K562 (cell line): Measurements from ENCODE around the gene NDUFB3. TPM values are rescaled to one million over a fixed set of nuclear protein-coding genes. Genes with fewer than 3 reads are reported as not detected.

Experiments
- ATAC-seq: fragments of 200-7000 bp; cut with Tn5 transposase; 3 replicates; pipeline ENCODE4 v1.9.1; 2020; ENCODE audit warnings: moderate library complexity
- BruUV-seq: library from RNA; stranded (reverse); fragments of 400-500 nt; replicated peaks from 2 replicates; lab custom pipeline; 2021; lab: Mats Ljungman, UMichigan
- CTCF ChIA-PET: fragments of 300-600 bp; formaldehyde crosslinking; extraction: SDS; loops from one replicate; lab custom pipeline; 2021; ENCODE audit warnings: low intra/inter-chr PET ratio; lab: Yijun Ruan, JAX
- POLR2A ChIA-PET: fragments of 300-600, 350-650 bp; sonication (Branson Sonifier 250); formaldehyde crosslinking; extraction: SDS; loops from one replicate; lab custom pipeline; 2021; ENCODE audit warnings: antibody characterized with exemption, inconsistent platforms; lab: Yijun Ruan, JAX
- DNase-seq, 4 experiments: peaks; one replicate each; pipeline versions ENCODE4 v3.0.0 to v3.0.0-alpha.2; 2011 to 2018; ENCODE audit warnings: low spot score in 3 of 4, mixed read lengths in 3 of 4; ENCODE audit errors: extremely low read depth in 1 of 4
- FAIRE-seq: peaks from 2 replicates; lab custom pipeline; 2011; peaks lifted over from hg19 to GRCh38; lab: Jason Lieb, UNC
- H2AFZ ChIP-seq: 2 replicates; pipeline ENCODE4 v1.6.0; 2011; ENCODE audit warnings: low read depth, low read length, control low read depth, inconsistent platforms
- H3K27ac ChIP-seq: fragments of 200-600 bp; 3 replicates; pipeline ENCODE4 v1.8.0; 2011; ENCODE audit warnings: low read depth, mild to moderate bottlenecking, control low read depth, inconsistent platforms, low read length, moderate library complexity, mixed read lengths; ENCODE audit errors: extremely low read depth
- H3K27me3 ChIP-seq, 2 experiments: fragments of 300-600 bp in 1 of 2; 2 replicates in 1 of 2; 3 replicates in 1 of 2; pipeline versions ENCODE4 v1.6.0 to v1.8.0; 2011; ENCODE audit warnings: inconsistent platforms in 2 of 2, low read length in 2 of 2, mild to moderate bottlenecking in 1 of 2, mixed read lengths in 1 of 2, moderate library complexity in 1 of 2; ENCODE audit not compliant: control insufficient read depth in 2 of 2, insufficient read depth in 2 of 2
- H3K36me3 ChIP-seq: fragments of 300-600 bp; 3 replicates; pipeline ENCODE4 v1.8.0; 2011; ENCODE audit warnings: mild to moderate bottlenecking, low read length, inconsistent platforms; ENCODE audit not compliant: control insufficient read depth, insufficient read depth
- H3K4me1 ChIP-seq, 2 experiments: fragments of 200-600 bp in 1 of 2; replicated peaks in 1 of 2; 2 replicates in 1 of 2; 3 replicates in 1 of 2; pipeline versions ENCODE4 v1.5.1 to v1.8.0; 2011; ENCODE audit warnings: inconsistent platforms in 2 of 2, low read length in 2 of 2, mild to moderate bottlenecking in 1 of 2, mixed read lengths in 1 of 2, moderate library complexity in 1 of 2; ENCODE audit not compliant: control insufficient read depth in 2 of 2, insufficient read depth in 2 of 2
- H3K4me2 ChIP-seq: 2 replicates; pipeline ENCODE4 v1.6.1; 2011; ENCODE audit warnings: low read length, control low read depth, inconsistent platforms, mixed read lengths; ENCODE audit not compliant: insufficient read depth
- H3K4me3 ChIP-seq: fragments of 200-600 bp; sonication (generic), shearing (Covaris generic); 2 replicates; pipeline ENCODE4 v1.5.1; 2016; ENCODE audit warnings: control low read depth, inconsistent platforms
- H3K79me2 ChIP-seq: fragments of 200-600 bp; 3 replicates; pipeline ENCODE4 v1.8.0; 2011; ENCODE audit warnings: low read length, inconsistent platforms; ENCODE audit not compliant: control insufficient read depth, insufficient read depth
- H3K9ac ChIP-seq, 2 experiments: 2 replicates each; pipeline versions ENCODE4 v1.6.0 to v1.6.1; 2011; ENCODE audit warnings: low read depth in 2 of 2, low read length in 2 of 2, control low read depth in 1 of 2, inconsistent platforms in 1 of 2, mild to moderate bottlenecking in 1 of 2, mixed read lengths in 1 of 2; ENCODE audit not compliant: insufficient read depth in 1 of 2
- H3K9me1 ChIP-seq: one replicate; pipeline ENCODE4 v1.6.0; 2011; ENCODE audit warnings: inconsistent platforms, mild to moderate bottlenecking, low read length, moderate library complexity; ENCODE audit not compliant: control insufficient read depth, insufficient read depth
- H3K9me3 ChIP-seq: replicated peaks from 2 replicates; pipeline ENCODE4 v1.5.1; 2011; ENCODE audit warnings: low read depth, low read length, inconsistent platforms; ENCODE audit not compliant: control insufficient read depth, insufficient read depth
- H4K20me1 ChIP-seq: replicated peaks from 2 replicates; pipeline ENCODE4 v1.6.1; 2011; ENCODE audit warnings: low read length, inconsistent platforms, mixed read lengths; ENCODE audit not compliant: control insufficient read depth, insufficient read depth
- IRF1 ChIP-seq: sonication (generic); formaldehyde crosslinking; IDR thresholded peaks from 2 replicates; pipeline ENCODE4 v1.8.0; 2022; ENCODE audit warnings: missing genetic modification reagents, mild to moderate bottlenecking, borderline replicate concordance
- RCOR1 ChIP-seq, 2 experiments: IDR thresholded peaks; 2 replicates each; pipeline ENCODE4 v1.6.1; 2012; ENCODE audit warnings: low read depth in 2 of 2, low read length in 2 of 2, borderline replicate concordance in 1 of 2, improper control_type of control experiment in 1 of 2
- WGBS: fragments of 100-300 bp; shearing (Covaris generic); methylation state at CpG from one replicate; pipeline ENCODE4 v1.1.6; 2016; ENCODE audit warnings: low coverage, mixed read lengths; ENCODE audit not compliant: insufficient coverage; ENCODE audit errors: missing lambda C conversion rate; 5-methylcytosine and 5-hydroxymethylcytosine counted together
- in situ Hi-C: fragments of 300-500 bp; cut with MboI; formaldehyde crosslinking; loops from 4 replicates; pipeline ENCODE4 v1.15.0; 2018; ENCODE audit warnings: inconsistent platforms, mixed read lengths
- intact Hi-C: fragments of 100-400 bp; cut with micrococcal nuclease; formaldehyde crosslinking; loops from 2 replicates; pipeline ENCODE4 v1.14.2; 2022
- polyA plus RNA-seq, 8 experiments: library from polyadenylated mRNA; depleted of rRNA in 4 of 8; stranded (reverse) in 5 of 8; unstranded in 3 of 8; fragments of >200 nt; fragmentation: Nextera tagmentation in 2 of 8; fragmentation: Illumina TruSeq in 1 of 8; extraction: Ambion mirVana in 2 of 8; extraction: Trizol in 1 of 8; gene quantifications; 2 replicates each; pipeline versions ENCODE4 v1.2.1 to v1.2.3, GENCODE V29; 2011 to 2014; ENCODE audit warnings: inconsistent platforms in 1 of 8, missing spikeins in 1 of 8
- total RNA-seq, 7 experiments: library from RNA; depleted of rRNA in 6 of 7; stranded (reverse); fragments of >200 nt in 6 of 7; fragmentation: Illumina TruSeq in 2 of 7; extraction: Trizol in 2 of 7; gene quantifications; 2 replicates each; pipeline versions ENCODE4 v1.2.1 to v1.2.3, GENCODE V29; 2011 to 2021; ENCODE audit warnings: low replicate concordance in 1 of 7
- TF ChIP-seq, protein P1 (sequence below), 2 experiments: fragments of 450-650 bp; conservative IDR thresholded peaks; 2 replicates each; pipeline ENCODE4 v1.6.1; 2017; ENCODE audit warnings: mild to moderate bottlenecking in 2 of 2, moderate library complexity in 2 of 2
- TF ChIP-seq, protein P2 (sequence below): fragments of 250-450 bp; sonication (Bioruptor Pico); IDR thresholded peaks from 2 replicates; pipeline ENCODE4 v1.8.0; 2022; ENCODE audit warnings: moderate library complexity, mild to moderate bottlenecking, inconsistent platforms

Gene NDUFB3
- total and polyA plus RNA-seq, 9 of the 15 experiments (the other 6 are each of a cell fraction or from before 2014, with no cell fraction given) = 126 to 786 (median 156) TPM

DNA sequence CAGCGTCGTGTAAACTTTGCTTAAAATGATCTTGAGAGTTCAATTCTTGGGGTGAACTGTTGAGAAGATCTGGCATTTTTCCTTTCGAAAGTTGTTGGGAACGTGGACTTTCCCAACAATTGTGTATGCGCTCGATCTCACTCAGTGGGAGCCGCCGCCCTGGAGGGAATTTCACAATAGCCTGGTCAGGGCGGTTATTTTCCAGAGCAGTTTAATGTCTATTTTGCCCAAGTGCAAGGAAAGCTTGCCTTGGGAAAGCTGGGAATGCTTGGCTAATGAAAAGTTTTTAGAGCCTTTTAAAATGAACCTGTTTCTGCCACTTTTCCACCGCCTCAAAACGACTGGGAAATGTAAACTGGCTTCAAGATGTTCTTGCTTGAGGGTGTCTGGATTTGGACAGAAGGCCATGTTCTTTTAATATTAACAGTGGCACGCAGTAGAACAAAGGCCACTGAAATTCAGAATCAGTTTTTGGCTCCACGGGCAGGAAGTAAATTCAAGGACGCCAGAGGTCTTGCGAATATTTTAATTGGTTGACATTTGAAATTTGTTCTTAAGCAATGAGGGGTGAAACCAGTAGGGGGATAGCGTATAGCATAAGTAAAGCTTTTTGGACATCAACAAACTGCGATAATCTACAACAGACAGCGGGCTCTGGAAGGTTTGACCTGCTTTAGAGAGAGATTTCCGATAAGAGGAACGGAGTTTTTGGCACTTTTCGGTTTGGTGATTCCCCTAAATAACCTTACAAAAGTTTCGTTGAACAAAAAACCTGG is 45.3 kb downstream of the NDUFB3 start:
- H3K9me3 ChIP-seq = no peaks in the 10 kb centered on the region
- H3K27me3 ChIP-seq = no peaks in the 10 kb centered on the region
- 0 out of 2 replicates have a peak, but pooled peaks cover 2% of the 10 kb centered on the region for H4K20me1 ChIP-seq
- H3K9me1 ChIP-seq = no peaks in the 10 kb centered on the region
- peak overlapping the region; percentile 93 for H3K4me3 ChIP-seq
- ATAC-seq = peak; percentile 14
- H3K4me2 ChIP-seq = peak overlapping the region; percentile 93
- H3K79me2 ChIP-seq = peaks cover 85% of the 10 kb centered on the region
- H2AFZ ChIP-seq = peak overlapping the region; percentile 67
- ChIA-PET POLR2A (interaction anchor here (0.8 to 2.6 kb wide), 11 partner anchors 9 to 351 kb away, joined by 3 to 12 read pairs (median 3); partner anchors contain the start of gene CASP10), CTCF (interaction anchor here (0.6 to 1.5 kb wide), 4 partner anchors 41 to 711 kb away, joined by 3 to 8 read pairs (median 4); no protein-coding TSS in a partner anchor)
- H3K27ac ChIP-seq = peak overlapping the region; percentile 98
- no TSS peak for BruUV-seq
- H3K36me3 ChIP-seq = peaks cover 16% of the 10 kb centered on the region; the same call in 2 of the 3 replicates
- WGBS = under 1% methylated on average over 20 of the region's 22 CpGs
- in situ Hi-C loops (no loop called here), intact Hi-C loops (loop anchor here (5.0 kb wide), 1 partner anchor 290 kb away; no protein-coding TSS in a partner anchor)
- H3K9ac ChIP-seq = peak overlapping the region; percentile 94 to 95
- peak; percentile 32 for FAIRE-seq
- peaks cover 10 to 26% of the 10 kb centered on the region in 2 experiments; a peak in 4 of 5 replicates for H3K4me1 ChIP-seq
- DNase-seq = peak in 2 of 4 experiments; percentile 54 to 71
- TF ChIP-seq IRF1 = no peak
- TF ChIP-seq, protein P1, sequence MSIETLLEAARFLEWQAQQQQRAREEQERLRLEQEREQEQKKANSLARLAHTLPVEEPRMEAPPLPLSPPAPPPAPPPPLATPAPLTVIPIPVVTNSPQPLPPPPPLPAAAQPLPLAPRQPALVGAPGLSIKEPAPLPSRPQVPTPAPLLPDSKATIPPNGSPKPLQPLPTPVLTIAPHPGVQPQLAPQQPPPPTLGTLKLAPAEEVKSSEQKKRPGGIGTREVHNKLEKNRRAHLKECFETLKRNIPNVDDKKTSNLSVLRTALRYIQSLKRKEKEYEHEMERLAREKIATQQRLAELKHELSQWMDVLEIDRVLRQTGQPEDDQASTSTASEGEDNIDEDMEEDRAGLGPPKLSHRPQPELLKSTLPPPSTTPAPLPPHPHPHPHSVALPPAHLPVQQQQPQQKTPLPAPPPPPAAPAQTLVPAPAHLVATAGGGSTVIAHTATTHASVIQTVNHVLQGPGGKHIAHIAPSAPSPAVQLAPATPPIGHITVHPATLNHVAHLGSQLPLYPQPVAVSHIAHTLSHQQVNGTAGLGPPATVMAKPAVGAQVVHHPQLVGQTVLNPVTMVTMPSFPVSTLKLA (conservative IDR thresholded peaks at IDR 0.05) = peak in 1 of 2 experiments; percentile 13; a peak in 1 of 4 replicates
- peak in 1 of 2 experiments; percentile 25; a peak in 1 of 4 replicates for TF ChIP-seq RCOR1 (IDR thresholded peaks at IDR 0.05; ENCODE audit: borderline replicate concordance in 1 of 2, low read depth in 2 of 2, low read length in 2 of 2)
- TF ChIP-seq, protein P2, sequence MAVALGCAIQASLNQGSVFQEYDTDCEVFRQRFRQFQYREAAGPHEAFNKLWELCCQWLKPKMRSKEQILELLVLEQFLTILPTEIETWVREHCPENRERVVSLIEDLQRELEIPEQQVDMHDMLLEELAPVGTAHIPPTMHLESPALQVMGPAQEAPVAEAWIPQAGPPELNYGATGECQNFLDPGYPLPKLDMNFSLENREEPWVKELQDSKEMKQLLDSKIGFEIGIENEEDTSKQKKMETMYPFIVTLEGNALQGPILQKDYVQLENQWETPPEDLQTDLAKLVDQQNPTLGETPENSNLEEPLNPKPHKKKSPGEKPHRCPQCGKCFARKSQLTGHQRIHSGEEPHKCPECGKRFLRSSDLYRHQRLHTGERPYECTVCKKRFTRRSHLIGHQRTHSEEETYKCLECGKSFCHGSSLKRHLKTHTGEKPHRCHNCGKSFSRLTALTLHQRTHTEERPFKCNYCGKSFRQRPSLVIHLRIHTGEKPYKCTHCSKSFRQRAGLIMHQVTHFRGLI (CRISPR knock-in tag) = no peak
